Activated naive CD4-positive, alpha-beta T cell treated with anti-CD3 and anti-CD28 coated beads, Interleukin-2, amount 10 ng/mL, durations not matched to agents 5 hours and 36 hours (primary cell): ENCODE measurements around the gene CENPU. TPM values are rescaled to one million over a fixed set of nuclear protein-coding genes. Genes with fewer than 3 reads are reported as not detected.

Experiments
- total RNA-seq, 2 experiments: library from RNA; stranded (reverse); gene quantifications; one replicate each; pipeline ENCODE4 v1.2.3, GENCODE V29; 2021

Gene CENPU, protein sequence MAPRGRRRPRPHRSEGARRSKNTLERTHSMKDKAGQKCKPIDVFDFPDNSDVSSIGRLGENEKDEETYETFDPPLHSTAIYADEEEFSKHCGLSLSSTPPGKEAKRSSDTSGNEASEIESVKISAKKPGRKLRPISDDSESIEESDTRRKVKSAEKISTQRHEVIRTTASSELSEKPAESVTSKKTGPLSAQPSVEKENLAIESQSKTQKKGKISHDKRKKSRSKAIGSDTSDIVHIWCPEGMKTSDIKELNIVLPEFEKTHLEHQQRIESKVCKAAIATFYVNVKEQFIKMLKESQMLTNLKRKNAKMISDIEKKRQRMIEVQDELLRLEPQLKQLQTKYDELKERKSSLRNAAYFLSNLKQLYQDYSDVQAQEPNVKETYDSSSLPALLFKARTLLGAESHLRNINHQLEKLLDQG
- total RNA-seq, result 10 to 100 TPM; 52.3 to 53.8 TPM

DNA sequence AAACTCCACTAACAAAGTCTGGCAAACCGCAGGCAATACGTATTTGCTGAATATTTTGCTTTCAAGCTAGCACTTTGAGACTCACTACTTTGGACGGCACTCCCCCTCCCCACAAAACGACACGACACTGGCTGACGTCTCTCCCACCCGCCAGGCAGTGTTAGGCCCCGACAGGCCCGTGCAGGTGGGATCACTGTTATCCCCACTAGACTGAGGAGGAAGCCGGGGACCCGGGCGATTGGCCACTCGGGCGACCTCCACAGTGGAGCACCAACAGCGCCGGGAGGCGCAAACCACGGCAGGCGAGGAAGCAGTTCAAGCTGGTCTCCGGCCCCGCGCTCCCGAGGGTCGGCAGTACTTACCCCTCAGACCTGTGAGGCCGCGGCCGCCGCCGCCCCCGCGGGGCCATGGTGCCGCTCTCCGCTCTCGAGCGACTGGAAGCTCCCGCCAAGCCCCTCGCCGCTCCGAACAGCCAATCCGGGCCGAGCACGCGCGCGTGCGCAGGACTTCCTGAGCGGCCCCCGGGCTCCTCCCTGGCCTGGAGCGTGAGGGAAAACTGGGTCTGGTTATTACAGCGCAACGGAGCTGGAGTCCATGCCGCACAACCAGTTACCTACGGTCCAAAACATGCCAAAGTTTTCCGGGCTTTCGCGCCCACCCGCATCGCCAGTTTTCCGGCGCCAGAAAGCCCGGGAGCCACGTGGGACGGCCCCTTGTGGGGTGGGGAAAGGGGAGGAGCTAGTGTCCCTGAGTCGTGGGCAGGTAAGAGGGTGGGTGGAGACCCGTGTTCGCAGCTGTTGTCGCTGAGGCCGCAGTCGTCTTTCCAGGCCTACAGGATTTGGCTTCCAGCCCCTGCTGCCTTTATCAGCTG, at the start of gene CENPU:
TSS of gene CENPU (minus strand) at position 443 of the 871 bp plus-strand sequence. CDS start at position 409, 34 bp downstream.

DNA sequence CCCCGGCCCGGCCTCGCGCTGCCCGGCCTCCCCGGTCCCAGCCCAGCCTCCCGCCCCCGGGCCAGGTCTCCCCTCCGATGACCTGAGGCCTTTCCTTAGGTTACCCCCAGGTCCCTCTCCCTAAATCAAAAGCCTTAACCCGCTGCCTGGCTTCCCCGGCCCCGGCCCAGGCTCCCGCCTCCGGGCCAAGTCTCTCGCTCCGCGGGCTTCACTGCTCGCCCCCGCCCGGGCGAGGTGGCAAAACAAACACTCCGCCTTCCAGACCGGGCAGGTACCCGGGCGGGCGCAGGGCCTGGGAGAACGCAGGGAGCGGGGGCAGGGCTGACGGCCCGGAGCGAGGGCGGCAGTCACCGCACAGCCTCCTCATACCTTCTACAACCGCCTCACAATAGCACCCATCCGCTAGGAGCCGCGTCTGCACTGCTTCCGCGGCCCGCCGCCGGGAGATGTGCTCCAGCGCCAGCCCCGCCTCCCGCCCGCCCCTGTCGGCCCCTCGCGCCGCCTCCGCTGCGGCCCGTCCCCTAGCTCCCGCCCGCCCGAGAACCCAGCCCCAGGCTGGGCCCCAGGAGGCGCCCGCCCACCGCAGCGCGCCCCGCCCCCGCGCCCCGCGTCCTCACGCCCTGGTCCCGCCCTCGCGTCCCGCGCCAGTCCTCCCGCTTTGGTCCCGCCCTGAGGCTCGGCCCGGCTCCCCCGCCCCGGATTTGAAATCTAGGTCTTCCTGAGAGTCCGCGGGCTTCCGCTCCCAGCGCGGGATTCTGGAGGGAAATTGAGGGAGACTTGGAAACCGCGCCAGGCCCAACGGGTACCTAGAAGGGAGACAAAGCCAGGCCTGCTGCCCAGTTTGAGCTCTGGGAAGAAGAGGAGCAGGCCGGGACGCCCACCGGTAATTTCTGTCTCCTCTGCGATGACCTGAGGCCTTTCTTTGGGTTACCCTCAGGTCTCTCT, 84.6 kb downstream of the CENPU start, which contains the start of the genes CASP3 and PRIMPOL:
TSS of gene CASP3 (minus strand) at position 422 of the 945 bp plus-strand sequence. CDS start 10,994 bp downstream, outside the sequence.
TSS of gene PRIMPOL (plus strand) at position 713 of the 945 bp plus-strand sequence. CDS start 7,403 bp downstream, outside the sequence.

Other genes starting within 250 kb of the CENPU start
- 10 to 100 TPM; 66.3 to 66.4 TPM for gene CASP3, start 84.6 kb downstream of the CENPU start, total RNA-seq
- 10 to 100 TPM; 16.1 to 17.4 TPM for gene PRIMPOL, start 84.4 kb downstream of the CENPU start, total RNA-seq
- gene ACSL1, start 91.9 kb upstream of the CENPU start, total RNA-seq, result 10 to 100 TPM; 12.6 to 14.4 TPM